Thyroid gland (tissue), 4 donors: ENCODE results near the gene TOE1. TPM values are rescaled to one million over a fixed set of nuclear protein-coding genes. Genes with fewer than 3 reads are reported as not detected.
"Not testable (repeated sequence)": the region's sequence is repeated elsewhere in the genome, so short reads cannot be mapped to it uniquely, and the experiment has no call there.

Experiments
- DNase-seq, 2 donors: peaks; one replicate each; pipeline ENCODE4 v3.0.0-alpha.2; 2019
- H3K27ac ChIP-seq, 3 donors: fragments of 200-600 bp; sonication (generic); 1 replicate in 2 of 3; 2 replicates in 1 of 3; pipeline ENCODE4 v1.5.1; 2016 to 2019; ENCODE audit warnings: mild to moderate bottlenecking in 1 of 3, moderate library complexity in 1 of 3
- H3K27me3 ChIP-seq: fragments of 200-600 bp; sonication (generic); one replicate; pipeline ENCODE4 v1.5.1; 2019
- H3K36me3 ChIP-seq, 2 donors: fragments of 200-600 bp; sonication (generic); one replicate each; pipeline ENCODE4 v1.5.1; 2016 to 2019
- H3K4me1 ChIP-seq, 2 donors: fragments of 200-600 bp; sonication (generic); one replicate each; pipeline ENCODE4 v1.5.1; 2017 to 2019
- H3K4me3 ChIP-seq, 3 donors: fragments of 200-600 bp; sonication (generic); replicated peaks in 1 of 3; 1 replicate in 2 of 3; 2 replicates in 1 of 3; pipeline ENCODE4 v1.5.1; 2016; ENCODE audit warnings: mild to moderate bottlenecking in 1 of 3
- H3K9me3 ChIP-seq: fragments of 200-600 bp; sonication (generic); one replicate; pipeline ENCODE4 v1.5.1; 2017
- POLR2A ChIP-seq, 2 donors: fragments of 450-650 bp; IDR thresholded peaks; one replicate each; pipeline ENCODE4 v1.6.1; 2017; ENCODE audit warnings: antibody characterized with exemption in 2 of 2, mild to moderate bottlenecking in 2 of 2, moderate library complexity in 1 of 2
- WGBS, 2 donors: methylation state at CpG; one replicate each; pipeline ENCODE4 v1.1.5; 2017; 5-methylcytosine and 5-hydroxymethylcytosine counted together
- intact Hi-C: fragments of 100-400 bp; cut with DNase I; formaldehyde crosslinking; loops from one replicate; pipeline ENCODE4 v1.15.1; 2023
- total RNA-seq, 4 donors: library from RNA; depleted of rRNA; stranded (reverse); fragments of >200 nt; gene quantifications; one replicate each; pipeline ENCODE4 v1.2.3, GENCODE V29; 2016
- TF ChIP-seq, protein P1 (sequence below), 6 experiments: fragments of 200-600 bp in 3 of 6; fragments of 450-650 bp in 3 of 6; sonication (generic) in 3 of 6; IDR thresholded peaks; one replicate each; pipeline ENCODE4 v1.5.1; 2016 to 2019; ENCODE audit warnings: antibody characterized with exemption in 6 of 6, mild to moderate bottlenecking in 2 of 6, inconsistent platforms in 1 of 6, moderate library complexity in 1 of 6

The TOE1 gene
- total RNA-seq, 4 donors from 2014 or later = 15.7 to 19.8 (median 17.8) TPM

DNA sequence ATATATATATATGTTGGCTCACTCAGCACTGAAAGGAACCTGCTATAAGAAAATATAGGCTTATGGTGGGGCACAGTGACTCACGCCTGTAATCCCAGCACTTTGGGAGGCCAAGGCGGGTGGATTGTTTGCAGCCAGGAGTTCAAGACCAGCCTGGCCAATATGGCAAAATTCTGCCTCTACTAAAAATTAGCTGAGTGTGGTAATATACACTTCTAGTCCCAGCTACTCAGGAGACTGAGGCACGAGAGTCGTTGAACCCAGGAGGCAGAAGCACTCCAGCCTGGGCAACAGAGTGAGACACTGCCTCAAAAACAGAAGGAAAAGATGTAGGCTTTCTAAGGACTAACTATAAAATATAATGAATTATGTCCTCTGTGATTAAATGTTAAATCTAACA, 14.9 kb downstream of the TOE1 start:
- Histone ChIP-seq H3K9me3 (no peaks in the 10 kb centered on the region), H3K27me3 (no peaks in the 10 kb centered on the region), H3K36me3 (no peaks in the 10 kb centered on the region), H3K4me1 (peaks cover 0 to 13% of the 10 kb centered on the region in 2 donors), H3K27ac (no peak overlapping the region), H3K4me3 (no peak overlapping the region)
- intact Hi-C loops = loop anchor here (5.0 kb wide), 1 partner anchor 217 kb away; no protein-coding TSS in a partner anchor
- TF ChIP-seq, protein P1, sequence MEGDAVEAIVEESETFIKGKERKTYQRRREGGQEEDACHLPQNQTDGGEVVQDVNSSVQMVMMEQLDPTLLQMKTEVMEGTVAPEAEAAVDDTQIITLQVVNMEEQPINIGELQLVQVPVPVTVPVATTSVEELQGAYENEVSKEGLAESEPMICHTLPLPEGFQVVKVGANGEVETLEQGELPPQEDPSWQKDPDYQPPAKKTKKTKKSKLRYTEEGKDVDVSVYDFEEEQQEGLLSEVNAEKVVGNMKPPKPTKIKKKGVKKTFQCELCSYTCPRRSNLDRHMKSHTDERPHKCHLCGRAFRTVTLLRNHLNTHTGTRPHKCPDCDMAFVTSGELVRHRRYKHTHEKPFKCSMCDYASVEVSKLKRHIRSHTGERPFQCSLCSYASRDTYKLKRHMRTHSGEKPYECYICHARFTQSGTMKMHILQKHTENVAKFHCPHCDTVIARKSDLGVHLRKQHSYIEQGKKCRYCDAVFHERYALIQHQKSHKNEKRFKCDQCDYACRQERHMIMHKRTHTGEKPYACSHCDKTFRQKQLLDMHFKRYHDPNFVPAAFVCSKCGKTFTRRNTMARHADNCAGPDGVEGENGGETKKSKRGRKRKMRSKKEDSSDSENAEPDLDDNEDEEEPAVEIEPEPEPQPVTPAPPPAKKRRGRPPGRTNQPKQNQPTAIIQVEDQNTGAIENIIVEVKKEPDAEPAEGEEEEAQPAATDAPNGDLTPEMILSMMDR (IDR thresholded peaks at IDR 0.05) = no peak
- TF ChIP-seq POLR2A (IDR thresholded peaks at IDR 0.05) = no peak
- WGBS, 2 donors = 88 to 96% methylated on average over 4 of the region's 4 CpGs
- DNase-seq = no peak

DNA sequence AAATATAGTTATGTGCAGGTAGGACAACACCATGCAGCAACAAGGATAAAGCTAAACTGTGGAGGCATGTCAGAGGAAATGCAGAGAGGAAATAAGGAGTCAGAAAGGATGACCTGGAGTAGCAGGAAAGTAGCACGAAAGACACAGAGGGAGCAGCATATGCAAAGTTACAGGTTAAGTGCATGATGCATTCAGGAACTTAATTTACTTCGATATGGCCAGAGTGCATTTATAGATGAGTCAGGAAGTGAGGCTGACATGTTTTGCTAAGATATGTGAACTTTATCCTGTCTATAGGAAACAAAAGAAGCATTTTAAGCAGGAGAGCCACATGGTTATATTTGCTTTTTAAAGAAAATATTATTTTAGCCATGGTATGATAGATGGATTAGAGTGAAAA, 15.7 kb downstream of the TOE1 start:
- Histone ChIP-seq H3K9me3 (no peaks in the 10 kb centered on the region), H3K4me3 (no peak overlapping the region), H3K27me3 (no peaks in the 10 kb centered on the region), H3K36me3 (no peaks in the 10 kb centered on the region), H3K27ac (no peak overlapping the region), H3K4me1 (peaks cover 5 to 13% of the 10 kb centered on the region in 2 donors)
- DNase-seq = no peak
- WGBS, 2 donors = 61 to 65% methylated on average over 2 of the region's 2 CpGs
- TF ChIP-seq POLR2A (IDR thresholded peaks at IDR 0.05) = no peak
- TF ChIP-seq, protein P1 (IDR thresholded peaks at IDR 0.05) = no peak
- intact Hi-C loops = loop anchor here (5.0 kb wide), 1 partner anchor 217 kb away; no protein-coding TSS in a partner anchor

DNA sequence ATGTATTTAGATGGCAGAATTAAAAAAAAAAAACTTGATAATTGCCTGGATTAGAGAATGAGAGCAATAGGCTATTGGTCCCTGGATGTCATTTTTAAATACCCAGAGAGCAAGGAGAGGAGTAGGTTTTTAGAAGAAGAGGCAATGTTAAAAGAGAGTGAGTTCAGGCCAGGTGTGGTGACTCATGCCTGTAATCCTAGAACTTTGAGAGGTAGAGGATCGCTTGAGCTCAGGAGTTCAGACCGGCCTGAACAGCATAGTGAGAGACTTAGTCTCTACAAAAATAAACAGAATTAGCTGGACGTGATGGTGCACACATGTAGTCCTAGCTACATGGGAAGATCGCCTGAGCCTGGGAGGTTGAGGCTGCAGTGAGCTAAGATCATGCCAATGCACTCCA, 16.2 kb downstream of the TOE1 start:
- 64 to 67% methylated on average over 4 of the region's 4 CpGs for WGBS, 2 donors

GRCh38 chr1:45359882-45360513, 20.0 kb downstream of the TOE1 start:
- Histone ChIP-seq H3K4me3 (no peak overlapping the region), H3K27me3 (no peaks in the 10 kb centered on the region), H3K4me1 (peaks cover 7 to 14% of the 10 kb centered on the region in 2 donors), H3K27ac (peak overlapping the region; percentile 64 to 74 (median 72)), H3K36me3 (no peaks in the 10 kb centered on the region), H3K9me3 (no peaks in the 10 kb centered on the region)
- intact Hi-C loops = loop anchor here (2.0 to 5.0 kb wide), 2 partner anchors 133 to 212 kb away; no protein-coding TSS in a partner anchor
- WGBS, 2 donors = 25% methylated on average over 7 of the region's 7 CpGs
- no peak for TF ChIP-seq POLR2A (IDR thresholded peaks at IDR 0.05)
- TF ChIP-seq, protein P1 (IDR thresholded peaks at IDR 0.05) = peak; percentile 21 to 77 (median 70)
- DNase-seq = peak; percentile 68 to 77

More for the DNA sequence above, 16.2 kb downstream of the TOE1 start:
- intact Hi-C loops = loop anchor here (5.0 kb wide), 1 partner anchor 216 kb away; no protein-coding TSS in a partner anchor
- no peaks in the 10 kb centered on the region for H3K9me3 ChIP-seq
- DNase-seq = no peak
- H3K4me1 ChIP-seq = peaks cover 7 to 14% of the 10 kb centered on the region in 2 donors
- no peak overlapping the region for H3K27ac ChIP-seq
- TF ChIP-seq, protein P1 (IDR thresholded peaks at IDR 0.05) = no peak
- no peak for TF ChIP-seq POLR2A (IDR thresholded peaks at IDR 0.05)
- no peaks in the 10 kb centered on the region for H3K27me3 ChIP-seq
- H3K4me3 ChIP-seq = no peak overlapping the region
- H3K36me3 ChIP-seq = no peaks in the 10 kb centered on the region

GRCh38 chr1:45360981-45361380, 21.0 kb downstream of the TOE1 start:
- intact Hi-C loops = loop anchor here (2.0 kb wide), 1 partner anchor 132 kb away; no protein-coding TSS in a partner anchor
- Histone ChIP-seq H3K27ac (peak overlapping the region in 2 of 3 donors; percentile 64 to 74), H3K4me1 (peaks cover 7 to 14% of the 10 kb centered on the region in 2 donors)
- not testable (repeated sequence) for H3K4me3 ChIP-seq, H3K9me3 ChIP-seq, H3K27me3 ChIP-seq, H3K36me3 ChIP-seq
- peak in 1 of 2 donors; percentile 11 for DNase-seq
- 59 to 71% methylated on average over 7 of the region's 7 CpGs for WGBS, 2 donors
